Measurements from ENCODE around the gene ZBTB43.

GRCh38 chr9:126818482-126818881, 13.6 kb downstream of the ZBTB43 start:
- TF ChIP-seq CTCF (IDR thresholded peaks at IDR 0.05) (no peak), POLR2A (IDR thresholded peaks at IDR 0.05) (no peak)

Measured in Peyer's patch (tissue), 4 donors.